Astrocyte (in vitro differentiated cells and primary cell): ENCODE measurements around the gene FYN. TPM values are rescaled to one million over a fixed set of nuclear protein-coding genes. Genes with fewer than 3 reads are reported as not detected.

Experiments used
- DNase-seq: peaks from one replicate; pipeline ENCODE4 v3.0.0-alpha.2; 2010; ENCODE audit warnings: low read depth
- FAIRE-seq: peaks from 2 replicates; lab custom pipeline; 2011; peaks lifted over from hg19 to GRCh38; lab: Jason Lieb, UNC
- H2AFZ ChIP-seq: 2 replicates; pipeline ENCODE4 v1.6.0; 2012; ENCODE audit warnings: low read depth, low read length, inconsistent platforms
- H3K27ac ChIP-seq: 2 replicates; pipeline ENCODE4 v1.5.1; 2011; ENCODE audit warnings: low read depth, low read length, inconsistent platforms
- H3K27me3 ChIP-seq: 2 replicates; pipeline ENCODE4 v1.6.0; 2011; ENCODE audit warnings: low read length, inconsistent platforms; ENCODE audit not compliant: insufficient read depth
- H3K36me3 ChIP-seq: 2 replicates; pipeline ENCODE4 v1.5.1; 2011; ENCODE audit warnings: low read length, inconsistent platforms; ENCODE audit not compliant: insufficient read depth
- H3K4me1 ChIP-seq: 2 replicates; pipeline ENCODE4 v1.5.1; 2011; ENCODE audit warnings: low read length, inconsistent platforms; ENCODE audit not compliant: insufficient read depth
- H3K4me2 ChIP-seq: 2 replicates; pipeline ENCODE4 v1.6.0; 2012; ENCODE audit warnings: low read length, inconsistent platforms
- H3K4me3 ChIP-seq: 2 replicates; pipeline ENCODE4 v1.5.1; 2011; ENCODE audit warnings: low read depth, mild to moderate bottlenecking, low read length, inconsistent platforms; ENCODE audit not compliant: insufficient read depth
- H3K79me2 ChIP-seq: 2 replicates; pipeline ENCODE4 v1.6.0; 2012; ENCODE audit warnings: mild to moderate bottlenecking, low read length, inconsistent platforms; ENCODE audit not compliant: insufficient read depth
- H3K9ac ChIP-seq: 2 replicates; pipeline ENCODE4 v1.6.0; 2012; ENCODE audit warnings: mild to moderate bottlenecking, low read length, inconsistent platforms
- H3K9me3 ChIP-seq: 2 replicates; pipeline ENCODE4 v1.5.1; 2012; ENCODE audit warnings: low read depth, mild to moderate bottlenecking, low read length, inconsistent platforms; ENCODE audit not compliant: insufficient read depth
- H4K20me1 ChIP-seq: 2 replicates; pipeline ENCODE4 v1.6.0; 2012; ENCODE audit warnings: low read length, inconsistent platforms; ENCODE audit not compliant: insufficient read depth
- H3K27ac Mint-ChIP-seq: one replicate; pipeline ENCODE4 v1.8.0; 2021; ENCODE audit warnings: mild to moderate bottlenecking, mixed read lengths; ENCODE audit not compliant: unreplicated experiment
- H3K27me3 Mint-ChIP-seq: one replicate; pipeline ENCODE4 v1.8.0; 2021; ENCODE audit warnings: low read depth, mixed read lengths; ENCODE audit not compliant: unreplicated experiment
- H3K36me3 Mint-ChIP-seq: one replicate; pipeline ENCODE4 v1.8.0; 2021; ENCODE audit warnings: low read depth, mixed read lengths; ENCODE audit not compliant: unreplicated experiment
- H3K4me1 Mint-ChIP-seq: one replicate; pipeline ENCODE4 v1.8.0; 2021; ENCODE audit warnings: low read depth, mixed read lengths; ENCODE audit not compliant: unreplicated experiment
- H3K4me3 Mint-ChIP-seq: one replicate; pipeline ENCODE4 v1.8.0; 2021; ENCODE audit warnings: mild to moderate bottlenecking, moderate library complexity, mixed read lengths; ENCODE audit not compliant: unreplicated experiment
- H3K9me3 Mint-ChIP-seq: one replicate; pipeline ENCODE4 v1.8.0; 2021; ENCODE audit warnings: mild to moderate bottlenecking, mixed read lengths; ENCODE audit not compliant: unreplicated experiment
- EZH2 ChIP-seq: IDR thresholded peaks from 2 replicates; pipeline ENCODE4 v1.6.1; 2012; ENCODE audit warnings: mild to moderate bottlenecking, low read length, inconsistent platforms; ENCODE audit not compliant: insufficient read depth
- total RNA-seq: library from RNA; stranded (reverse); gene quantifications from 2 replicates; pipeline ENCODE4 v1.2.1, GENCODE V29; 2021
- TF ChIP-seq, protein P1 (sequence below): IDR thresholded peaks from 2 replicates; pipeline ENCODE4 v1.5.1; 2011; ENCODE audit warnings: low read depth, mild to moderate bottlenecking, inconsistent platforms, low read length, moderate library complexity; ENCODE audit not compliant: insufficient read depth

The FYN gene
- total RNA-seq, 1 donor from 2014 or later = 167 TPM

DNA sequence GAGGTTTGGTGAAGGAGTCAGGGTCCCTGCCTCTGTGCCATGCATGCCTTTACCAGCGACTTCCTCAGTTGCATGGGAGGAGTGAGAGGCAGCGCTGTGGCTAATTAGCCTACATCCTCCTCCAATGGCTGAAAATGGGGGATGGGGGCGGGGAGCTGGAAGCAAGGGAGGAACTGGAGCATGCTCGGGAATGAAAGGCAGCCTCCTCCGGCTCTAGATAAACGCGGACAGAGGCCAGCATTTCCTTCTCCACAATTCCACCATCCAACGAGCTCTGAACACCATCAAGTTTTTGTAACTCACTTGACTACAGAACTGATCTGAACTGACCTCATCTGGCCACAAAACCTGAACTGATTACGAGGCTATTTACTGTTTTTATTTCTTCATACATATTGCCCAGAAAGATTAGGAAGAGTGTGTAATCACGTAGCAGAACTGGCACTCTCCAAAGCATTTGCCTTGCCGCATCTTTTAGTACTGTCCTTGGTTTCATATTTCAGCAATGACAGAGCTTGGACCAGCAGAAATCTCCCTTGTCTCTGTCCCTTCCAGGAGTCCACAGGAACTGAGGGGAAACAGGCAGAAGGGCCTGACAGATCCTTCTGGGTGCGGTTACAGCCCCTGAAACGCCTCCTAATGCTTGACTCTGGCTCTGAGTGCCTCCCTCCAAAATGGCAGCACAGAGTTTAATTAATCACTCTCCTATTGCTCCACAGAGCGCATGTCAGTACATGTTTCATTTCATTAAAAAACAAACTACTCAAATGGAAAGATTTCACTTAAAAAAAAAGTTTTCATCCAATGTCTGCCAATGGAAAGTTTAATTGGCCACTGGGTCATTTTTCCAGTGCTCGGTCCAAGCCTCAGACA is 209.3 kb downstream of the FYN start:
- Histone ChIP-seq H3K4me1 (peaks cover 19% of the 10 kb centered on the region), H3K79me2 (no peaks in the 10 kb centered on the region), H3K27ac (peak overlapping the region; percentile 29), H2AFZ (peak overlapping the region; percentile 45), H3K9ac (peak overlapping the region; percentile 14), H3K36me3 (peaks cover 6% of the 10 kb centered on the region), H3K27me3 (no peaks in the 10 kb centered on the region), H3K9me3 (no peaks in the 10 kb centered on the region), H3K4me3 (peak overlapping the region; percentile 17), H4K20me1 (no peaks in the 10 kb centered on the region), H3K4me2 (peak overlapping the region; percentile 79)
- H3K27me3 Mint-ChIP-seq = no peaks in the 10 kb centered on the region
- peaks cover 21% of the 10 kb centered on the region for H3K36me3 Mint-ChIP-seq
- H3K9me3 Mint-ChIP-seq = no peaks in the 10 kb centered on the region
- H3K4me1 Mint-ChIP-seq = peaks cover 30% of the 10 kb centered on the region
- TF ChIP-seq EZH2 = no peak
- TF ChIP-seq, protein P1, sequence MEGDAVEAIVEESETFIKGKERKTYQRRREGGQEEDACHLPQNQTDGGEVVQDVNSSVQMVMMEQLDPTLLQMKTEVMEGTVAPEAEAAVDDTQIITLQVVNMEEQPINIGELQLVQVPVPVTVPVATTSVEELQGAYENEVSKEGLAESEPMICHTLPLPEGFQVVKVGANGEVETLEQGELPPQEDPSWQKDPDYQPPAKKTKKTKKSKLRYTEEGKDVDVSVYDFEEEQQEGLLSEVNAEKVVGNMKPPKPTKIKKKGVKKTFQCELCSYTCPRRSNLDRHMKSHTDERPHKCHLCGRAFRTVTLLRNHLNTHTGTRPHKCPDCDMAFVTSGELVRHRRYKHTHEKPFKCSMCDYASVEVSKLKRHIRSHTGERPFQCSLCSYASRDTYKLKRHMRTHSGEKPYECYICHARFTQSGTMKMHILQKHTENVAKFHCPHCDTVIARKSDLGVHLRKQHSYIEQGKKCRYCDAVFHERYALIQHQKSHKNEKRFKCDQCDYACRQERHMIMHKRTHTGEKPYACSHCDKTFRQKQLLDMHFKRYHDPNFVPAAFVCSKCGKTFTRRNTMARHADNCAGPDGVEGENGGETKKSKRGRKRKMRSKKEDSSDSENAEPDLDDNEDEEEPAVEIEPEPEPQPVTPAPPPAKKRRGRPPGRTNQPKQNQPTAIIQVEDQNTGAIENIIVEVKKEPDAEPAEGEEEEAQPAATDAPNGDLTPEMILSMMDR = no peak
- peak overlapping the region; percentile 78 for H3K27ac Mint-ChIP-seq
- FAIRE-seq = peak; percentile 60
- peak overlapping the region; percentile 15 for H3K4me3 Mint-ChIP-seq
- peak; percentile 41 for DNase-seq

DNA sequence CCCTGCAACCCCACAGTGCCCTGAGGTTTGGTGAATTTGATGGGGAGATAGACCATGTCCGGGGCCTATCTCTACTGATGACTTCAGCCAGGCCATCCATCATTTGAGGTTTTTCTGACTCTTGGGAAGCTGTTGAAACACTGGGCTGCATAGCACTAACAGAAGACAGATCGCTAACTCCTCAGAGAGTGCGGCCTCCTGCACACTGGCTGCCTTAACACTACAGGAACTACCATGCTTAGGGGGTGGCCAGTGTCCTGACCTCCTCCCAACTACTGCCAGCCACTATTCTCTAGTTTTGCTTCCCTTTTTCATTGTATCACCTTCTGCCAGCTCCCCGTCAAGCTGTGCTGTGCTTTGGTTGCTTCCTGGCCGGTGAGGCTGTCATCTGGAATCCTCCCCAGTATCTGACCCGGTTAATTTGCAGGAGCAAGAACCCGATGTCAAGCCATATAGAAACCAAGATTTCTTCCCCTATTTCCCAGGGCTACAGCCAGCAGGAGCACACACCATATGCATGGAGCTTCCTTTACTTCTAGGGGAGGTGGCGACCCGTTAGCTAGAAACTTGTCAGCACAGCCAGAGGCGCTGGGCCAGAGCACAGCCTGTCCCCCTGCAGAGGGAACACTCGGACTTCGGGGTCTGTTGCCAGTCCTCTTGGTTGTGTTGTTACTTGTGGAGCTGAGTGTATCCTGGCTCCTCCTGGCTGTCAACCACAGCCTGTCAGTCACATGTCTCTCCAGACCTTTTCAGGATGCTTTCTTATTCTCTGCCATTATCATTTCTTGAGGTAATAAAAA is 210.3 kb downstream of the FYN start:
- no peak overlapping the region for H3K4me3 Mint-ChIP-seq
- peak overlapping the region; percentile 78 for H3K27ac Mint-ChIP-seq
- H3K9ac ChIP-seq = no peak overlapping the region
- H3K27ac ChIP-seq = no peak overlapping the region
- H3K4me3 ChIP-seq = no peak overlapping the region
- H3K9me3 ChIP-seq = no peaks in the 10 kb centered on the region
- H2AFZ ChIP-seq = peak overlapping the region; percentile 48
- no peaks in the 10 kb centered on the region for H3K9me3 Mint-ChIP-seq
- peaks cover 21% of the 10 kb centered on the region for H3K36me3 Mint-ChIP-seq
- H3K4me1 ChIP-seq = peaks cover 19% of the 10 kb centered on the region
- peak overlapping the region; percentile 79 for H3K4me2 ChIP-seq
- H3K27me3 Mint-ChIP-seq = no peaks in the 10 kb centered on the region
- no peak for TF ChIP-seq EZH2
- TF ChIP-seq, protein P1 = no peak
- no peaks in the 10 kb centered on the region for H3K27me3 ChIP-seq
- FAIRE-seq (no peak), DNase-seq (peak; percentile 46)
- H3K36me3 ChIP-seq = peaks cover 6% of the 10 kb centered on the region
- H3K79me2 ChIP-seq = no peaks in the 10 kb centered on the region
- no peaks in the 10 kb centered on the region for H4K20me1 ChIP-seq
- H3K4me1 Mint-ChIP-seq = peaks cover 33% of the 10 kb centered on the region
